Colonic mucosa (tissue), 4 donors: ENCODE data around the gene OSBPL2. TPM values are rescaled to one million over a fixed set of nuclear protein-coding genes. Genes with fewer than 3 reads are reported as not detected.

Experiments
- DNase-seq: peaks from one replicate; pipeline ENCODE4 v3.0.0-alpha.2; 2020
- H3K27ac ChIP-seq: fragments of 200-600 bp; one replicate; pipeline ENCODE4 v1.8.0; 2021
- H3K27me3 ChIP-seq: fragments of 200-600 bp; one replicate; pipeline ENCODE4 v1.8.0; 2021
- H3K36me3 ChIP-seq: fragments of 200-600 bp; one replicate; pipeline ENCODE4 v1.8.0; 2021
- H3K4me1 ChIP-seq: fragments of 200-600 bp; one replicate; pipeline ENCODE4 v1.8.0; 2021; ENCODE audit warnings: mild to moderate bottlenecking
- H3K4me3 ChIP-seq: fragments of 200-600 bp; one replicate; pipeline ENCODE4 v1.8.0; 2021
- H3K9ac ChIP-seq, 2 donors: one replicate each; pipeline ENCODE4 v1.7.0; 2013; ENCODE audit warnings: control low read depth in 2 of 2, low read depth in 2 of 2, low read length in 2 of 2
- H3K9me3 ChIP-seq: fragments of 200-600 bp; one replicate; pipeline ENCODE4 v1.8.0; 2021
- intact Hi-C: fragments of 100-400 bp; cut with DNase I; formaldehyde crosslinking; loops from one replicate; pipeline ENCODE4 v1.14.1; 2022
- total RNA-seq, 2 donors: library from RNA; stranded (reverse); fragmentation: NEBNext Ultra II Directional in 1 of 2; extraction: Animal tissue kit (Norgen Biotek cat#: 25700) in 1 of 2; gene quantifications; one replicate each; pipeline ENCODE4 v1.2.1, GENCODE V29; 2021
- TF ChIP-seq, protein P1 (sequence below): fragments of 200-600 bp; IDR thresholded peaks from one replicate; pipeline ENCODE4 v1.8.0; 2022; ENCODE audit warnings: antibody characterized with exemption, mild to moderate bottlenecking
- donor health status: healthy.
- donor health status: DM: no; HTN: no; CAD: no.
- donor health status: DM: no; HTN: no; CAD: no.

OSBPL2 gene
- total RNA-seq, 2 donors from 2014 or later = 77.3 to 102 TPM

DNA sequence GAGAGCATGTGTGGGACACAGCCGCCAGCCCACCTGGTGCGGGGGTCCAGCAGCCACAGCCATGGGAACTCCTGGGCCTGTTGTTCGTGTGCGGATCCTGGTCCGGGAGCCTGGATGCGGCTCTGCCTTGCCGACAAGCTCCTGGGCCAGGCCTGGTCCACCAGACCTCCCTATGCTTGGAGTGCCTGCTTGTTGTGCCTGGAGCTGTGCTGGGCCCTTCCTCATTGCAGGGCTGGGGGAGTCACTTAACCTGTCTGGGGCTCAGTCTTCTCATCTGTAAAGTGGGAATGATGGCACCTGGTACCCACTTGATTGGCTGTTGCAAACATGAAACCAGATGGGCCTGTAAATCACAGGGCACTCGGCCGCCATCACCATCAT lies 2.6 kb upstream of the OSBPL2 start:
- Histone ChIP-seq H3K9me3 (no peaks in the 10 kb centered on the region), H3K27ac (no peak overlapping the region), H3K9ac (no peak overlapping the region), H3K4me1 (peaks cover 9% of the 10 kb centered on the region), H3K4me3 (no peak overlapping the region), H3K36me3 (no peaks in the 10 kb centered on the region), H3K27me3 (no peaks in the 10 kb centered on the region)
- TF ChIP-seq, protein P1, sequence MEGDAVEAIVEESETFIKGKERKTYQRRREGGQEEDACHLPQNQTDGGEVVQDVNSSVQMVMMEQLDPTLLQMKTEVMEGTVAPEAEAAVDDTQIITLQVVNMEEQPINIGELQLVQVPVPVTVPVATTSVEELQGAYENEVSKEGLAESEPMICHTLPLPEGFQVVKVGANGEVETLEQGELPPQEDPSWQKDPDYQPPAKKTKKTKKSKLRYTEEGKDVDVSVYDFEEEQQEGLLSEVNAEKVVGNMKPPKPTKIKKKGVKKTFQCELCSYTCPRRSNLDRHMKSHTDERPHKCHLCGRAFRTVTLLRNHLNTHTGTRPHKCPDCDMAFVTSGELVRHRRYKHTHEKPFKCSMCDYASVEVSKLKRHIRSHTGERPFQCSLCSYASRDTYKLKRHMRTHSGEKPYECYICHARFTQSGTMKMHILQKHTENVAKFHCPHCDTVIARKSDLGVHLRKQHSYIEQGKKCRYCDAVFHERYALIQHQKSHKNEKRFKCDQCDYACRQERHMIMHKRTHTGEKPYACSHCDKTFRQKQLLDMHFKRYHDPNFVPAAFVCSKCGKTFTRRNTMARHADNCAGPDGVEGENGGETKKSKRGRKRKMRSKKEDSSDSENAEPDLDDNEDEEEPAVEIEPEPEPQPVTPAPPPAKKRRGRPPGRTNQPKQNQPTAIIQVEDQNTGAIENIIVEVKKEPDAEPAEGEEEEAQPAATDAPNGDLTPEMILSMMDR = no peak
- no peak for DNase-seq
- intact Hi-C loops = no loop called here

DNA sequence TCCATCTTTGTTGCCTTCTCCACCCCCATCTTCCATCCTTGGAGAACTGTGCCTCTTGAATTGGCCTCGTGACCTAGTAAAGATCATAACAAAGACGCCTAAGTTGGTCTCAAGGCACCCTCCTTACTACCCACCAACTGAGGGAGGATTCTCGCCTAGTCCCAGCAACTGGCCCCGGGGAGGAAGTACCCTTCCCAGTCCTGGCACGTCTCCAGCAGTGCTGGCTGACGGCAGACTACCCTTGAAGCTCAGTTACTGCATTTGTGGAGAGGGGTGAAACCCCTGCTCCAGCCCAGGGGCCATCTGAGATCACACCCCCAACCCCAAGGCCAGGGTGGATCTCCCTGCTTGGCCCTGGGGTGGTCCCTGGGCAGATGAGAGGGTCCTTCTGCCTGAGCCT lies 2.1 kb upstream of the OSBPL2 start:
- Histone ChIP-seq H3K9ac (no peak overlapping the region), H3K27me3 (no peaks in the 10 kb centered on the region), H3K9me3 (no peaks in the 10 kb centered on the region), H3K4me3 (no peak overlapping the region), H3K27ac (no peak overlapping the region), H3K4me1 (peaks cover 13% of the 10 kb centered on the region), H3K36me3 (no peaks in the 10 kb centered on the region)
- TF ChIP-seq, protein P1 = no peak
- intact Hi-C loops = no loop called here
- DNase-seq = no peak

DNA sequence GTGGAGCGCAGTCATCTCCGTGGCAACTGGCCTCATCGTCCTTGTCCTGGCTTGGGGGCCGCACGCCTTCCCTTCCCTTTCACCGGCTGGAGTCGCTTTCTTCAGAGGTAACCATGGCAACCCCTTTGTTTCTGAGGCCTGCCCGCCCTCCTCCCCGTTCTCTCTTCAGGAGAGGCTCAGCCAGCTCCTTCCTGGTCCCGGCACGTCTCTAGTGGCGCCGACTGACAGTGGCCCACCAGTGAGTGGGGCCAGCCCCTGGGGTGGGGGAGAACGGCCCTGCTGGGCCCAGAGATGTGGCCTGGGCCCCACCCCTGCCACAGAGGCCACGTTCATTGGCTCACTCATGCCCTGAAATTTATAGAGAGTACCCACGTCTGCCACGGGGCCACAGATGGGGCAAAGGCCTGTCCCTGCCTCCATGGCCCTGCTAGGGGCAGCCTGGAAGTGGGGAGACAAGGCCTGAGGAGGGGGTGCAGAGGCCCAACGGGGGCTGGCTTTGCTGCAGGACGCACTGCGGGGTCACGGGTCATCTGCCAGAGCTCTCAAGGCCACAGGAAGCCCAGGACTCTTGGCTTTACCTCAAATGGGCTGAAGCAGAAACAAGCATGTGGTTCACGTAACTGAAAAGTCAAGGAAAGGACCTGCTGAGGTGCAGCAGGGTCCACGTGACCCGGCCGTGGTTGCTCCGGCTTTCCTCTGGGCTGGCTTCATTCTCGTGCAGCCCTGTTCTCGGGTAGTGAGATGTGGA lies 1.4 kb upstream of the OSBPL2 start:
- TF ChIP-seq, protein P1 = no peak
- DNase-seq = no peak
- Histone ChIP-seq H3K9ac (no peak overlapping the region), H3K9me3 (no peaks in the 10 kb centered on the region), H3K36me3 (no peaks in the 10 kb centered on the region), H3K27ac (no peak overlapping the region), H3K27me3 (no peaks in the 10 kb centered on the region), H3K4me1 (peaks cover 17% of the 10 kb centered on the region), H3K4me3 (no peak overlapping the region)
- intact Hi-C loops = no loop called here

DNA sequence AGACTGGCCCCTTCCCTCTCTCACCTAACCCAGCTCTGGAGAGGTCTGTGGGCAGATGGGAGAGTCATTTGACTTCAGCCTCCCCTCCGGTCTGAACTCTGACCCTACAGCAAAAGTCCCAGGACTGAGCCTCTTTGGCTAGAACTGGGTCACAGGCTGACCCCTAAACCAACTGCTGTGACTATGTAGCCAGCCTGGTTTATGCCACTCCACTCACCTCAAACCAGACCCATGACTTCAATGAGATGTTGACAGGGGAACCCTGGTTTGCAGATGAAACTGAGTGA lies 864 bp upstream of the OSBPL2 start:
- H3K36me3 ChIP-seq = no peaks in the 10 kb centered on the region
- intact Hi-C loops = no loop called here
- H3K27ac ChIP-seq = no peak overlapping the region
- no peaks in the 10 kb centered on the region for H3K9me3 ChIP-seq
- TF ChIP-seq, protein P1 = no peak
- H3K27me3 ChIP-seq = no peaks in the 10 kb centered on the region
- no peak for DNase-seq
- H3K4me3 ChIP-seq = peak overlapping the region; percentile 30
- H3K4me1 ChIP-seq = peaks cover 22% of the 10 kb centered on the region
- peak overlapping the region in 1 of 2 donors; percentile 71 for H3K9ac ChIP-seq

DNA sequence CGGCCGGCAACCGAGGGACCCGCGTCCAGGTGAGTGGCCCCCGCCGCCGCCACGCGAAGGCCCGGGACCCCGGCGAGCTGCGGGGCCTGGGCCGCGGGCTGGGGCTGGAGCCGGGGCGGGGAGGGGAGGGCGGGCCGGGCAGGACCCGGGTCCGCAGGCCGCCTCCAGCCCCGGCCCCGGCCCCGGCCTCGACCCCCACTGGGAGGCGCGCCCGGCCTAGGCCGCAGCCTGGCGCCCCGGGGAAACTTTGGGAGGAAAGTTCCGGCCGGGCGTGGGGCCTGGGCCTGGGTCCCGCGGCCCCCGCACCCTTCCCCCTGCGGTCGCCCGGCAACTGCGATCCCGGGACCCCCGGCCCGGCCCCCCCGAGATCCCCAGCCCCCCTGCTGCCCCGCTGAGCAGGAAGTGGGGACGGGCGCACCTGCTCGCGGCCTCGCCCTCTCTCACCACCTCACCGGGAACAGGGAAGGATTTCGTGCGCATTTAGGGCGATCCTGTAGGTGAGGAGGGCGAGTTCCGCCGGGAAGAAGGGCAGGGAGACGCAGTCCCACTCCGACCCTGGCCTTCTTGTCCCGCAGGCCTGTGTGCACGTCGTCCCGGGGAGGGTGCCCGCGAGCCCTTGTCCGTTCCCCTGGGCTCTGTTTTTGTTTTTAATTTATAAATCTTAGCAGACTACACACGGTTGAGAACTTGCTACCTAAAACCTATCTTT lies 402 bp downstream of the OSBPL2 start:
- H3K4me1 ChIP-seq = peaks cover 23% of the 10 kb centered on the region
- H3K9ac ChIP-seq = peak overlapping the region; percentile 74 to 92
- H3K9me3 ChIP-seq = no peaks in the 10 kb centered on the region
- intact Hi-C loops = no loop called here
- peak; percentile 62 for DNase-seq
- no peaks in the 10 kb centered on the region for H3K27me3 ChIP-seq
- TF ChIP-seq, protein P1 = no peak
- H3K4me3 ChIP-seq = peak overlapping the region; percentile 71
- peak overlapping the region; percentile 80 for H3K27ac ChIP-seq
- H3K36me3 ChIP-seq = no peaks in the 10 kb centered on the region
